Body of pancreas (tissue), 4 donors: ENCODE data around the gene CIBAR2. TPM values are rescaled to one million over a fixed set of nuclear protein-coding genes. Genes with fewer than 3 reads are reported as not detected.

Source experiments
- ATAC-seq: fragments of 150-250 bp; one replicate; pipeline ENCODE4 v1.9.1; 2016
- DNase-seq, 4 donors: peaks; one replicate each; pipeline ENCODE4 v3.0.0-alpha.2; 2019
- H3K27ac ChIP-seq, 4 donors: fragments of 200-600 bp; sonication (generic); 1 replicate in 3 of 4; 2 replicates in 1 of 4; pipeline versions ENCODE4 v1.5.1 to v1.6.1; 2016 to 2019; ENCODE audit warnings: mild to moderate bottlenecking in 1 of 4, mixed read lengths in 1 of 4, moderate library complexity in 1 of 4
- H3K27me3 ChIP-seq, 2 donors: fragments of 200-600 bp; sonication (generic); one replicate each; pipeline ENCODE4 v1.6.0; 2016; ENCODE audit warnings: mild to moderate bottlenecking in 1 of 2
- H3K36me3 ChIP-seq, 2 donors: fragments of 200-600 bp; sonication (generic); replicated peaks in 1 of 2; 2 replicates each; pipeline ENCODE4 v1.5.1; 2016; ENCODE audit warnings: low read depth in 2 of 2; ENCODE audit not compliant: insufficient read depth in 1 of 2
- H3K4me1 ChIP-seq: fragments of 200-600 bp; sonication (generic); one replicate; pipeline ENCODE4 v1.6.0; 2016
- H3K4me3 ChIP-seq, 2 donors: fragments of 200-600 bp; sonication (generic); 1 replicate in 1 of 2; 2 replicates in 1 of 2; pipeline ENCODE4 v1.5.1; 2016 to 2019
- H3K9me3 ChIP-seq, 3 donors: fragments of 200-600 bp; sonication (generic); 1 replicate in 2 of 3; 2 replicates in 1 of 3; pipeline ENCODE4 v1.5.1; 2016
- POLR2A ChIP-seq, 3 donors: fragments of 450-650 bp; IDR thresholded peaks; one replicate each; pipeline ENCODE4 v1.6.1; 2016; ENCODE audit warnings: antibody characterized with exemption in 3 of 3, mild to moderate bottlenecking in 2 of 3
- WGBS, 2 donors: methylation state at CpG; one replicate each; pipeline ENCODE4 v1.1.5; 2017; 5-methylcytosine and 5-hydroxymethylcytosine counted together
- intact Hi-C: fragments of 100-400 bp; cut with DNase I; formaldehyde crosslinking; loops from one replicate; pipeline ENCODE4 v1.15.1; 2023
- total RNA-seq, 2 donors: library from RNA; depleted of rRNA; stranded (reverse); fragments of >200 nt; gene quantifications; one replicate each; pipeline ENCODE4 v1.1.0, GENCODE V29; 2016
- TF ChIP-seq, protein P1 (sequence below), 7 experiments: fragments of 450-650 bp in 4 of 7; fragments of 200-600 bp in 3 of 7; sonication (generic) in 3 of 7; IDR thresholded peaks; one replicate each; pipeline ENCODE4 v1.5.1; 2016 to 2019; ENCODE audit warnings: antibody characterized with exemption in 7 of 7

CIBAR2 gene
- total RNA-seq, 2 donors from 2014 or later = not detected

DNA sequence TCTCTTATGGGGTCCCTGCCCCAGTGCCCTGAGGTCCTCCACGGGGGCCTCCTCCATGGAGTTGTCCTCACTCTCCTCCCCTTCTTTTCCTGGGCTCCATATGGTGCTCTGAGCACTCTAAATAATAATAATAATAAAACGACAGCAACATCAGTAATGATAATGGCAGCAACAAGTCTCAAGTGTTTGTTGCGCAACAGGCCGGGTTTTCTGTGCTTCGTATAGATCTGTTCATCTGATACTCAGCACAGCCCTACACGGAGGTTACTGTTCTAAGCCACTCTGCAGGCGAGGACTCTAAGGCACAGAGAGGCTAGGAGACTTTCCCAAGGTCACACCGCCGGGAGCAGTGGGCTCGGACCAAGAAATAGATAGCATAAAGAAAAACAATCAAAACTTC lies 13.7 kb downstream of the CIBAR2 start:
- no peak for ATAC-seq
- H3K9me3 ChIP-seq = no peaks in the 10 kb centered on the region
- no peaks in the 10 kb centered on the region for H3K27me3 ChIP-seq
- DNase-seq = no peak
- H3K4me1 ChIP-seq = peaks cover under 1% of the 10 kb centered on the region
- 58% methylated on average over 10 of the region's 10 CpGs for WGBS, 2 donors
- intact Hi-C loops = no loop called here
- H3K4me3 ChIP-seq = no peak overlapping the region
- no peaks in the 10 kb centered on the region for H3K36me3 ChIP-seq
- no peak overlapping the region for H3K27ac ChIP-seq
- TF ChIP-seq, protein P1, sequence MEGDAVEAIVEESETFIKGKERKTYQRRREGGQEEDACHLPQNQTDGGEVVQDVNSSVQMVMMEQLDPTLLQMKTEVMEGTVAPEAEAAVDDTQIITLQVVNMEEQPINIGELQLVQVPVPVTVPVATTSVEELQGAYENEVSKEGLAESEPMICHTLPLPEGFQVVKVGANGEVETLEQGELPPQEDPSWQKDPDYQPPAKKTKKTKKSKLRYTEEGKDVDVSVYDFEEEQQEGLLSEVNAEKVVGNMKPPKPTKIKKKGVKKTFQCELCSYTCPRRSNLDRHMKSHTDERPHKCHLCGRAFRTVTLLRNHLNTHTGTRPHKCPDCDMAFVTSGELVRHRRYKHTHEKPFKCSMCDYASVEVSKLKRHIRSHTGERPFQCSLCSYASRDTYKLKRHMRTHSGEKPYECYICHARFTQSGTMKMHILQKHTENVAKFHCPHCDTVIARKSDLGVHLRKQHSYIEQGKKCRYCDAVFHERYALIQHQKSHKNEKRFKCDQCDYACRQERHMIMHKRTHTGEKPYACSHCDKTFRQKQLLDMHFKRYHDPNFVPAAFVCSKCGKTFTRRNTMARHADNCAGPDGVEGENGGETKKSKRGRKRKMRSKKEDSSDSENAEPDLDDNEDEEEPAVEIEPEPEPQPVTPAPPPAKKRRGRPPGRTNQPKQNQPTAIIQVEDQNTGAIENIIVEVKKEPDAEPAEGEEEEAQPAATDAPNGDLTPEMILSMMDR (IDR thresholded peaks at IDR 0.05) = no peak
- TF ChIP-seq POLR2A (IDR thresholded peaks at IDR 0.05) = no peak

GRCh38 chr16:85096921-85097320 lies 15.4 kb downstream of the CIBAR2 start:
- Histone ChIP-seq H3K4me3 (no peak overlapping the region), H3K27me3 (no peaks in the 10 kb centered on the region), H3K4me1 (peaks cover 3% of the 10 kb centered on the region), H3K27ac (no peak overlapping the region), H3K36me3 (no peaks in the 10 kb centered on the region), H3K9me3 (no peaks in the 10 kb centered on the region)
- 49 to 59% methylated on average over 8 to 9 of the region's 9 CpGs for WGBS, 2 donors
- DNase-seq = no peak
- intact Hi-C loops = no loop called here
- ATAC-seq = no peak
- TF ChIP-seq POLR2A (IDR thresholded peaks at IDR 0.05) = no peak
- TF ChIP-seq, protein P1 (IDR thresholded peaks at IDR 0.05) = no peak

DNA sequence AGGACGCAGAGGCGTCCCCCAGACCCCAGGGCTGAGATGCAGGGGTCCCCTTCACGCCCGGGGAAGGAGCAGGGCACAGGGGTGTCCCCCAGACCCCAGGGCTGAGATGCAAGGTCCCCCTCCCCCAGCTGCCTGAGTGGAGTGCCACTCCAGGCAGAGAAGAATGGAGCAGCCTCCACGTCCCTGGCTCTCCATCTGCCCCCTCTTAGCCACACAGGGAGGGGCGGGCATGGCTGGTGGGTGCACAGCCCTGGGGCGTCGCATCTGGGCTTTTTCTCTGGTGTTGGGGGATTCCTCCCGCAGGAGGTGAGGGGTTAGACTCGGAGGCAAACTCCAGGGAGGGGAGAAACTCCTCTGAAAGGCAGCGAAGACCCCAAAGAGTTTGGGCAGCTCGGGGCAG lies 17.5 kb downstream of the CIBAR2 start:
- intact Hi-C loops = no loop called here
- no peak overlapping the region for H3K27ac ChIP-seq
- WGBS, 2 donors = 68% methylated on average over 8 to 11 of the region's 12 CpGs

DNA sequence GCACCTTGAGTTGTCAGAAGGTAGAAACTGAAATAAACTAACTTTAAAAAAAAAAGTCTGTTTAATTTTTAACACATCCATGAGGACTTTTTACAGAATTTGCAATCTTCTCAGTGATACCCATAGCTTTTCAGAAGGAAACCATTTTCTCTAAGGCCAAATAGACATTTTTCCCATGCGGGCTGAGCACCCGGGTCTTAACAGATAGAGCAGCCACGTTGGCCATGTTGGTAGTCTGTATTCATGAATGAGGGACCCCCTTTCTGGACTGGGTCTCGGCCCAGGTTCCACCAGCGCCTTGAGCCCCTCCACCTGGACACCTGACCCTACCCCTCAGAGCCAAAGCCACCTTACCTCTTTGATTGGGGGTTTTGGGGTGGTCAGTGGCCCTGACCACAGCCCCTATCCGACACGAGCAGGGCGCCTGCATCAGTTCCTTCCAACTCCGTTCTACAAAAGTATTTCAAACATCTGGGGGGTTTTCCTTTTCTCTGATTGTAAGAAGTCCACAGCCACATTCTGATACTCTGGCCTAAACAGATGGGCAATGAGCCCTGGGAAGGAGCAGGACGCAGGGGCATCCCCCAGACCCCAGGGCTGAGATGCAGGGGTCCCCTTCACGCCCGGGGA lies 18.0 kb downstream of the CIBAR2 start:
- intact Hi-C loops = no loop called here
- no peak overlapping the region for H3K27ac ChIP-seq
- DNase-seq (no peak), ATAC-seq (no peak)
- H3K36me3 ChIP-seq = no peaks in the 10 kb centered on the region
- H3K4me1 ChIP-seq = peaks cover 23% of the 10 kb centered on the region
- no peaks in the 10 kb centered on the region for H3K27me3 ChIP-seq
- WGBS, 2 donors = 64 to 70% methylated on average over 12 of the region's 12 CpGs
- TF ChIP-seq, protein P1 (IDR thresholded peaks at IDR 0.05) = no peak
- TF ChIP-seq POLR2A (IDR thresholded peaks at IDR 0.05) = no peak
- no peak overlapping the region for H3K4me3 ChIP-seq
- no peaks in the 10 kb centered on the region for H3K9me3 ChIP-seq

More for the DNA sequence above, 17.5 kb downstream of the CIBAR2 start:
- H3K27me3 ChIP-seq = no peaks in the 10 kb centered on the region
- peaks cover 23% of the 10 kb centered on the region for H3K4me1 ChIP-seq
- H3K9me3 ChIP-seq = no peaks in the 10 kb centered on the region
- no peak overlapping the region for H3K4me3 ChIP-seq
- TF ChIP-seq, protein P1 (IDR thresholded peaks at IDR 0.05) = no peak
- ATAC-seq = no peak
- no peaks in the 10 kb centered on the region for H3K36me3 ChIP-seq
- DNase-seq = no peak

GRCh38 chr16:85093705-85094104 lies 18.6 kb downstream of the CIBAR2 start:
- ATAC-seq (no peak), DNase-seq (no peak)
- WGBS, 2 donors = 67 to 68% methylated on average over 13 of the region's 13 CpGs
- Histone ChIP-seq H3K9me3 (no peaks in the 10 kb centered on the region), H3K27me3 (no peaks in the 10 kb centered on the region), H3K36me3 (no peaks in the 10 kb centered on the region), H3K4me1 (peaks cover 23% of the 10 kb centered on the region), H3K27ac (no peak overlapping the region), H3K4me3 (no peak overlapping the region)
- intact Hi-C loops = no loop called here
- TF ChIP-seq, protein P1 (IDR thresholded peaks at IDR 0.05) = no peak
- no peak for TF ChIP-seq POLR2A (IDR thresholded peaks at IDR 0.05)
